Activated CD4-positive, alpha-beta T cell treated with anti-CD3 and anti-CD28 coated beads, Interleukin-2, amount 10 ng/mL, durations not matched to agents 7 days and 5 days (primary cell): ENCODE results near the gene ZNF354B. TPM values are rescaled to one million over a fixed set of nuclear protein-coding genes. Genes with fewer than 3 reads are reported as not detected.
"Not testable (repeated sequence)": the region's sequence is repeated elsewhere in the genome, so short reads cannot be mapped to it uniquely, and the experiment has no call there.

Experiments used
- CTCF ChIA-PET: fragments of 350-600 bp; sonication (Branson Sonifier 250); formaldehyde crosslinking; loops from one replicate; lab custom pipeline; 2021; ENCODE audit warnings: antibody characterized with exemption; lab: Charles Lee
- POLR2A ChIA-PET: fragments of 350-600 bp; sonication (Branson Sonifier 250); formaldehyde crosslinking; loops from one replicate; lab custom pipeline; 2021; ENCODE audit warnings: antibody characterized with exemption; lab: Charles Lee
- DNase-seq: peaks from one replicate; pipeline ENCODE4 v3.0.0-alpha.2; 2020
- H3K27ac Mint-ChIP-seq: one replicate; pipeline ENCODE4 v1.8.0; 2021; ENCODE audit warnings: mild to moderate bottlenecking, moderate library complexity, mixed read lengths
- H3K27me3 Mint-ChIP-seq: one replicate; pipeline ENCODE4 v1.8.0; 2021; ENCODE audit warnings: mixed read lengths
- H3K36me3 Mint-ChIP-seq: one replicate; pipeline ENCODE4 v1.8.0; 2021; ENCODE audit warnings: low read depth, mixed read lengths
- H3K4me1 Mint-ChIP-seq: one replicate; pipeline ENCODE4 v1.8.0; 2021; ENCODE audit warnings: mixed read lengths
- H3K4me3 Mint-ChIP-seq: one replicate; pipeline ENCODE4 v1.8.0; 2021; ENCODE audit warnings: mild to moderate bottlenecking, moderate library complexity, mixed read lengths
- H3K9me3 Mint-ChIP-seq: one replicate; pipeline ENCODE4 v1.8.0; 2021; ENCODE audit warnings: mixed read lengths
- total RNA-seq, 2 experiments: library from RNA; stranded (reverse); gene quantifications; one replicate each; pipeline ENCODE4 v1.2.3, GENCODE V29; 2021

ZNF354B gene
- total RNA-seq = 10 to 100 TPM; 16.9 to 17.9 TPM

DNA sequence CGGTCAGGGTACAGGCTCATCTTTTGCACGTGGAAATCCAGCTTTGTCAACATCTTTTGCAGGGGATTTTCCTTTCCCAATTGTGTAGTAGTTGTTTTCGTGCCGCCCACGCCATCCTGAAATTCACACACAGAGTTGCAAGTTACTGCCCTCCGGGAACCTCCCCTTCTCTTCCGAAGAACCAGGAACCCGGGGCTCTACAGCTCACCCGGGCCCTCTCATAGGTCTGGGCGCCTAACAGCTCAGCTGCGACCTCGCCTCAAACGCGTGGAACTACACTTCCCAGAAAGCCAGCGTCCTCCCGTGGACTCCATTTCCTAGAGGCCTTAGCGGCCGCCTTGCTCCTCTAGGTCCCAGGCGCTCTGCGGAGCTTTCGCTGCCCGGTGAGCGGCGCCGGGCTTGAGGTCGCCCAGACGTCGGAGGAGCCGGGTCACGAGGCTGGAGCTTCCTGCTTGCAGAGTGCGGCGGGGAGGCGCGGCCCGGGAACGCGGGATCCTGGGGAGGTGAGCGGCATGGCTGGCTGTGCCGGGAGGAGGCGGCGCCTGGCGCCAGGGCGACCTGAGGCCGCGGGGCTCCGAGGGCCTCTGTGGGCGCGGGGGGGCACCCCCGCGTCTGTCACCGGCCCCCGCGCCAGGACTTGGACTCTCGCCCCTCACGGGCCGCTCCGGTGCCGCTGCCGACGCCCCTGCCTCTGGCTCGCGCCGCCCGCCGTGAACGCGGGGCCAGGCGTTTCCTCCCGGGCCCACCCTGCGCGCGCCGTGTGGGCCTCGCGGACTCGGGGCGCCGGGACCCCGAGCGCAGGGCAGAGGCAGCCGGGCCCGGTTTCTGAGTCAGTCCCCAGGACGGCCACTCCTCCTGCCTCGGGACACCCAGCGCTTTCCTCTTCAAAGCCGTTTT is at the start of gene ZNF354B:
Gene ZNF354B (plus strand): TSS at position 329 of the 897 bp plus-strand sequence. CDS start 1,095 bp downstream, outside the sequence.
- peak within 1 kb of the TSS; percentile 78 for H3K4me3 Mint-ChIP-seq
- H3K36me3 Mint-ChIP-seq = peaks cover 37% of the 10 kb centered on the region
- ChIA-PET POLR2A (no interaction called here), CTCF (interaction anchor here (2.3 kb wide), 1 partner anchor 130 kb away, joined by 8 read pairs; the partner anchor contains the start of gene ZNF354A)
- peaks cover 27% of the 10 kb centered on the region for H3K4me1 Mint-ChIP-seq
- DNase-seq = peak; percentile 88
- no peaks in the 10 kb centered on the region for H3K27me3 Mint-ChIP-seq
- H3K9me3 Mint-ChIP-seq = peaks cover 9% of the 10 kb centered on the region
- peak within 1 kb of the TSS; percentile 86 for H3K27ac Mint-ChIP-seq

DNA sequence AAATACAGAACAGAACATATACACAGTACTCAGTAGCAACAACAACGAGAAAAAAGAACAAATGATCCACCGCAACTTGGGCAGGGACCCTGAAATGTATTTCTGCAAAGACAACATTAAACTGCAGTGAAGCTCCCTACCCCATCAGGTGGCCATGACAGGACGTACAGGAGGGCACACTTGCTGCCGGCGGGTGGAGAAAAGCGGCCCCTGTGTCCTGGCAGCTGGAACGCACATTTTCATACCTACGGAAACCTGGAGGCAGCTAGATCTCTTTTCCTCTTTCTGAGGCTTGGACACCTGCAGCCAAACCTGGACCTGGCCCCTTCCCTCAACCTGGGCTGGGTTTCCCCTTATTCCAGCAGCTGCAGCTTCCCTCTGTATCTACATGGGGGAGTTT is 42.2 kb upstream of the ZNF354B start:
- H3K27me3 Mint-ChIP-seq = no peaks in the 10 kb centered on the region
- no peaks in the 10 kb centered on the region for H3K4me1 Mint-ChIP-seq
- H3K9me3 Mint-ChIP-seq = no peaks in the 10 kb centered on the region
- ChIA-PET CTCF (no interaction called here), POLR2A (no interaction called here)
- no peak overlapping the region for H3K4me3 Mint-ChIP-seq
- no peak overlapping the region for H3K27ac Mint-ChIP-seq
- no peak for DNase-seq
- H3K36me3 Mint-ChIP-seq = no peaks in the 10 kb centered on the region

DNA sequence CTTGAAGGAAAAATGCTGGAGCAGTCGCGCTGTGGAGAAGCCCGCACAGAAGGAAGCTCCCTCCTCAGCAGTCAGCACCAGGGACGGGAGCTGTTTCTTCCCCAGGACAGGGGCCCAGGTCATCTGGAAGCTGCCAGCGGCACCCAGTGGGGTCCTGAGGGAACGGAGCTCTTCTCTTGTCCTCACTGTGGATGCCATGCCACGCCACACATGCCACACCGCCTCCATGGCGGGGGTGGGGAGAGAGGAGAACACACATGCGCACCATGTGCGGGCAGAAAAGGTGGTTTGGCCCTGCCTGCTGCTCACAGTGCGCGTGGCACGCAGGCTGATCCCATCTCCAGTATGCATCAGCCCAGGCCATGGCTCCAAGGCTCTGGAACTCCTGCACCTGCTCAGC is 41.7 kb upstream of the ZNF354B start:
- POLR2A ChIA-PET = no interaction called here
- no peak for DNase-seq
- Mint-ChIP-seq H3K36me3 (no peaks in the 10 kb centered on the region), H3K4me1 (no peaks in the 10 kb centered on the region), H3K27ac (no peak overlapping the region), H3K9me3 (no peaks in the 10 kb centered on the region), H3K4me3 (no peak overlapping the region), H3K27me3 (no peaks in the 10 kb centered on the region)
- CTCF ChIA-PET = no interaction called here

DNA sequence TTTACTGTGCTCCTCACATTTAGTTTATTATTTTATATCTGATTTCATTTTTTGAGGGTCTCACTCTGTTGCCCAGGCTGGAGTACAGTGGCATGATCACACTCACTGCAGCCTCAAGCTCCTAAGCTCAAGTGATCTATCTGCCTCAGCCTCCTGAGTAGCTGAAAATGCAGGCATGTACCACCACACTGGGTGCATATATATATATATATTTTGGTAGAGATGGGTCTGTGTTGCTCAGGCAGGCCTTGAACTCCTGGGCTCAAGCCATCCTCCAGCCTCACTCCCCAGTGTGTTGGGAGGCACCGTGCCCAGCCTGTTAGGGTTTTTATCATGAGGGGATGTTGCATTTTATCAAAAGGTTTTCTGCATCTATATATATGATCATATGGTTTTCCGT is 39.8 kb upstream of the ZNF354B start:
- no peaks in the 10 kb centered on the region for H3K36me3 Mint-ChIP-seq
- ChIA-PET CTCF (no interaction called here), POLR2A (no interaction called here)
- H3K9me3 Mint-ChIP-seq = peaks cover 3% of the 10 kb centered on the region
- no peaks in the 10 kb centered on the region for H3K4me1 Mint-ChIP-seq
- H3K27me3 Mint-ChIP-seq = no peaks in the 10 kb centered on the region
- no peak overlapping the region for H3K27ac Mint-ChIP-seq
- H3K4me3 Mint-ChIP-seq = no peak overlapping the region
- DNase-seq = no peak

DNA sequence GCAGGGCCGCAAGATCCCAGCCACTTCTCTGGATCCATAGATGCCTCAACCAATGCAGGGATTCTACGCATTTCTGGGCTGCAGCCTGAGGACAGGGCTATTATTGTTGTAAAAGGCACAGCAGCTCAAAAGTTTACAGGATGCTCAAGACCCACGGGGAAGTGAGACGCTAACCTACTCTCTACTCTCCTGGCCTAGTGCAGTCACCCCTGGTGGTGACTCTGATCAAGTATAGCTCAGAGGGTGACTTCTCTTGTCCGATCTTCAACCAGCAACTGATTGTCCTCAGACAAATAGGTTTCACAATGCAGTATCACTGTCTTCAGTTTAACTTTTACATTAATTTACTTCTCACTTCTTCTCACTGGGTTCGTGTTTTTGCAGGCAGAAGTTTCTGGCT is 34.3 kb upstream of the ZNF354B start:
- H3K9me3 Mint-ChIP-seq = peaks cover 3% of the 10 kb centered on the region
- no peak overlapping the region for H3K4me3 Mint-ChIP-seq
- no peaks in the 10 kb centered on the region for H3K4me1 Mint-ChIP-seq
- no peak for DNase-seq
- no peaks in the 10 kb centered on the region for H3K27me3 Mint-ChIP-seq
- POLR2A ChIA-PET = no interaction called here
- CTCF ChIA-PET = no interaction called here
- H3K27ac Mint-ChIP-seq = no peak overlapping the region
- H3K36me3 Mint-ChIP-seq = no peaks in the 10 kb centered on the region

DNA sequence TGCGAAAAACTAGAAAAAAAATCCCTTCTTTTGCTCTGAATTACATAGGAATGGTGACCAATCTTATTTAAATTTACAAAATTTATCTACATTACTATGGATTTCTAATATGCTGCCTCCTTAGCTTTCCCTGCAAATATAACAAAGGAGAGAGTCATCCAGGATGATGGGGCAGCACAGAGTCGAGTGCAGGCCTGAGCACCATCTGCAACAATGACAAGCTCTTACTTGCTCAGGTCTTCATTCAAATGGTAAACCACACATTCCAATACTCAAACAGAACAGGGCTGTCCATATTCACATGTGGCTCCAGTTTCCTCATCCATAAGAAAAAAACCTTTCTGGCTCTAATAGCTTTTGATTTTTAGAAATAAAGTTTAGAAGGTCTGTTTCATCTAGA is 33.5 kb upstream of the ZNF354B start:
- no peaks in the 10 kb centered on the region for H3K27me3 Mint-ChIP-seq
- no peaks in the 10 kb centered on the region for H3K36me3 Mint-ChIP-seq
- H3K4me1 Mint-ChIP-seq = no peaks in the 10 kb centered on the region
- no peak for DNase-seq
- CTCF ChIA-PET = no interaction called here
- POLR2A ChIA-PET = no interaction called here
- H3K27ac Mint-ChIP-seq = no peak overlapping the region
- no peak overlapping the region for H3K4me3 Mint-ChIP-seq
- peaks cover 3% of the 10 kb centered on the region for H3K9me3 Mint-ChIP-seq

DNA sequence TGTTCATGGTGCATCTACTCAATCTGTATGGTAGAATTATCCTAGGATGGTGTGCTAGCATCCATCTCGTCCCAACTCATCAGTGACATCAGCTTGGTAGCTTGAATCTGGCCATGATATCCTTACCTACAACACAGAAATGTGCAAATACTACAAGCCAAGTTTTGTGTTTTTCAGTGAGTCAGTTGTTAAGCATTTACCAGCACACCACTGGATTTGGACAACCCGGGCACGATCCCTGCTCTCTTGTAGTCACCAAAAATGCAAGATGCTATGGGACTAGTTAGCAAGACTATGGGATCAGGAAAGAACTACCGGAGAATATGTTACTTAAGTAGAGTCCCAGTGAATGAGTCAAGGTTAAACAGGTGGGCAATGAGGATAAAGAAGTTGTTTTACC is 32.1 kb upstream of the ZNF354B start:
- POLR2A ChIA-PET = no interaction called here
- peaks cover 3% of the 10 kb centered on the region for H3K9me3 Mint-ChIP-seq
- CTCF ChIA-PET = no interaction called here
- H3K4me3 Mint-ChIP-seq = no peak overlapping the region
- no peak overlapping the region for H3K27ac Mint-ChIP-seq
- DNase-seq = no peak
- H3K27me3 Mint-ChIP-seq = no peaks in the 10 kb centered on the region
- H3K4me1 Mint-ChIP-seq = no peaks in the 10 kb centered on the region
- no peaks in the 10 kb centered on the region for H3K36me3 Mint-ChIP-seq

DNA sequence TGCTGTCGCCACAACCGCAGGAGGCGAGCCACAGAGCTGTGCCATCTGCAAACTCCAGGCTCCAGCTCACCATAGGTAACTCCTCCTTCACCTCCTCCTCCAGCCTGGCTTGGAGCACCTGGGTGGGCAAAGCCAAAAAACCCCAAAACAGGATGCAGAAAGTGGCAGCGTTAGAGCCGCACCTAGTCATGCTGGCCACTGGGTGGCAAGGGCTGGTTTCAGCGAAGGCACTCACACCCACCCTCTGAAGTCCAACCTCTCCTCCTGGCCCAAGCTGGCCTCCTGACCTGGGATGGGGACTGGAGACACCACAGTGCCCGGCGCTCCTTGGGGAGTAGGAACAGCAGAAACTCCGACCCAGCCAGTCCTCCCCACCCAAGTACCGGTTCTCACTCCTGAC is 28.7 kb upstream of the ZNF354B start:
- H3K4me3 Mint-ChIP-seq = no peak overlapping the region
- POLR2A ChIA-PET = no interaction called here
- CTCF ChIA-PET = interaction anchor here (0.6 kb wide), 1 partner anchor 1199 kb away, joined by 3 read pairs; no protein-coding TSS in a partner anchor
- H3K9me3 Mint-ChIP-seq = no peaks in the 10 kb centered on the region
- no peaks in the 10 kb centered on the region for H3K36me3 Mint-ChIP-seq
- no peaks in the 10 kb centered on the region for H3K27me3 Mint-ChIP-seq
- H3K4me1 Mint-ChIP-seq = no peaks in the 10 kb centered on the region
- H3K27ac Mint-ChIP-seq = no peak overlapping the region
- no peak for DNase-seq

DNA sequence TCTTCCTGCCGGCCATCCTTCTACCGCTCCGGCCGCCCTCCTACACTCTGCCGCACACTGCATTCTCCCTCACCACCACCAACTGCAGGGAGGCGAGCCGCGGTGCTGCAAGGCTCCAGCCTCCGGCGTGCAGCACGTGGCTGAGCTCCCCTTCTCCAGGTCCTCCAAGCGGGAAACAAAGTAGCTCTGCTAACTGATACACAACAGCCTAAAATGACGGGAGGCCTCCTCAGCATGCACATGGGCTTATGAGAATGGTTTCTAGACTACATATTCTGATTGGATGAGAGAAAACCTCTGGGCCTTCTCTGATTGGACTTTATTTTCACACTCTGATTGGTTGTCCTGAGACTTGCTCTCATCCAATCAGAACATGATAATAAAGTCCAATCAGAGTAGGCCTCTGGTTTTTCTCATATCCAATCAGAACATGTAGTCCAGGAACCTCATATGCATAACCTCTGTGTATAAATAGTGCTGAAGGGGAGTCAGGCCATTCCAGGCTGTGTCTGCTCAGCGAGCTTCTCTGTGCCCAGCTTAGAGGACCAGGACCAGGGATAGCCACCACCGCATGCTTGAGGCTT is 27.0 kb upstream of the ZNF354B start:
- H3K27ac Mint-ChIP-seq = no peak overlapping the region
- CTCF ChIA-PET = no interaction called here
- POLR2A ChIA-PET = interaction anchor here (0.6 kb wide), 1 partner anchor 37 kb away, joined by 4 read pairs; no protein-coding TSS in a partner anchor

DNA sequence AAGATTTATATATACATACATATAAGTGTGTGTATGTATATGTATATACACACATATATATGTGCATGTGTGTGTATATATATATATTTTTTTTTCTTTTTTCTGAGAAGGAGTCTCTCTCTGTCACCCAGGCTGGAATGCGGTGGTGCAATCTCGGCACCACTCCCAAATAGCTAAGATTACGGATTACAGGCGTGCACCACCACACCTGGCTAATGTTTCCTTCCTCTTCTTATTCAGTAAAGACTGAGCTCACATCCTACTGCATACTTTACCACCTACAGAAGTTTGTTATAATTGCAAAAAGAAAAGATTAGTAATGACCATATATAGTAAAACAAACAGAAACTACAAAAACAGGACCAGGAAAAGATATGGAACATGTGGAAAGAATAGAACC is 23.1 kb upstream of the ZNF354B start:
- ChIA-PET CTCF (interaction anchor here (0.9 kb wide), 1 partner anchor 561 kb away, joined by 3 read pairs; no protein-coding TSS in a partner anchor), POLR2A (no interaction called here)
- DNase-seq = no peak
- Mint-ChIP-seq H3K36me3 (no peaks in the 10 kb centered on the region), H3K4me1 (no peaks in the 10 kb centered on the region), H3K9me3 (no peaks in the 10 kb centered on the region), H3K4me3 (no peak overlapping the region), H3K27ac (no peak overlapping the region), H3K27me3 (no peaks in the 10 kb centered on the region)

More for the DNA sequence above, 27.0 kb upstream of the ZNF354B start:
- Mint-ChIP-seq H3K36me3 (no peaks in the 10 kb centered on the region), H3K9me3 (no peaks in the 10 kb centered on the region), H3K4me1 (no peaks in the 10 kb centered on the region), H3K4me3 (no peak overlapping the region), H3K27me3 (no peaks in the 10 kb centered on the region)
- no peak for DNase-seq

DNA sequence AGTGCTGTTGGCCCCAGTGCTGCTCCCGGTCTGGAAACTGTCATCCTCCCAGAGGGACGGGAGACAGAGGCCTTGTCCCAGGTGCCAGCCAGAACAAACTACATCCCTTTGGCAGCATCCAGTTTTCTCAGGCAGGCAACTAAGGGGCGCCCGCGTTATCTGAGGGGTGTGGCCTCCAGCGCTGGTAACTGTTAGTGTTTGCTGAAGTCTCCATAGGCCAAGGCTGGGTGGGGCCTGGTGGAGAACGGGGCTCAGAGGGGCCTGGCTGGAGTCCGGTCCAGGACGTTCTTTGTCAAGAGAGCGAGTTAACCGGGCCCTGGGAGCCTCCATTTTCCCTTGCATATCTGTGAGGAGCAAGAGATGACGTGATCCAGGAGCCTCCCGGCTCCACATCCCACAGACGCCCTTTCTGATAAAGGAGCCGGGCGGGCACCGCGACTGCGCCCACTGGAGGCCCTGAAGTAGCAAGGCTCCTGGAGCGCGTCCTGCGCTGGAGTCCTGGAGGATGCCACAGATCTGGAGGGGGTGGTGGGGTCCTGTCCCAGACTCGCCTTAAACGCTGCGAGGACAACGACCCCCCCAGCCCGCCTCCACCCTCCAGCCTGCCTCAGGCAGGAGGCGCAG is 20.9 kb upstream of the ZNF354B start:
- H3K36me3 Mint-ChIP-seq, CTCF ChIA-PET, H3K27ac Mint-ChIP-seq, H3K27me3 Mint-ChIP-seq, H3K9me3 Mint-ChIP-seq, H3K4me1 Mint-ChIP-seq, DNase-seq, H3K4me3 Mint-ChIP-seq: not testable (repeated sequence)
- POLR2A ChIA-PET = interaction anchor here (0.6 kb wide), 1 partner anchor 683 kb away, joined by 4 read pairs; no protein-coding TSS in a partner anchor

DNA sequence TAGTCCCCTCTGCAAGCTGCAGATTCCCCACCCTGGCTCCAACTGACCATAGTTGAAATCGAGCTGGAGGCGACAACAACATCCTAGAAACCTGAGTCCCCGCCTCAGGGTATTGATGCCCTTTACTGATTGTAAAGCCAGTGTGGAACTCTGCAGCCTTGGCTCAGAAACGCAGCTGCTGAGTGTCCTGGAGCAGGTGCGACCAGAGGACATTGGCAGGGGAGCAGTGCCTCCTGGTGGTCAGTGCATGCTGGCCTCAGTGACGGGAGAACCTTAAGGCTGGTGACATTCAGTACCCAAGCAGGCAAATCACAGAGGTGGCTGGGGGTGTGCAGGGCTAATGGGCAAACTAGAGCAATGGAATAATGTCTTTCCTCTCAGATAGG is 20.4 kb upstream of the ZNF354B start:
- Mint-ChIP-seq H3K4me3 (no peak overlapping the region), H3K36me3 (no peaks in the 10 kb centered on the region), H3K9me3 (no peaks in the 10 kb centered on the region), H3K27me3 (no peaks in the 10 kb centered on the region), H3K27ac (no peak overlapping the region), H3K4me1 (no peaks in the 10 kb centered on the region)
- ChIA-PET CTCF (no interaction called here), POLR2A (interaction anchor here (0.6 kb wide), 1 partner anchor 684 kb away, joined by 4 read pairs; no protein-coding TSS in a partner anchor)
- DNase-seq = peak; percentile 53

DNA sequence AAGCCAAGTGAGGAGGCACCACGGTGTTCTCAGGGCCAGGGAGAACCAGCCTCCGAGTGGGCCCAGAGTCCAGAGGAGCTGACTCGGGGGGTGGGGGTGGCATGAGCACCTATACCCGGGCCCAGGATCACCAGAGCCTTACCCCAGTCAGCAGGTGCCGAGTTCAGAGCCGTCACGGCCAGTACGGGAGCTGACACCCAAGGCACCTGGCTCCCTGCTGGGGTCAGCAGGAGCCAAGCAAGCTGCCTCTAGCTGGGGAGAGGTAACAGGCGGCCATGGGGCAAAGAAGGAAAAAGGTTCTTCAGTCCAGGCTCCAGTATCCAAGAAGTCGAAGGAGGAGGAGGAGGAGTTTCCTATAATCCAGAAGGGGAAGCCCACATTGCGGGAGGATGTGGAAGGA is 19.4 kb upstream of the ZNF354B start:
- CTCF ChIA-PET, H3K4me3 Mint-ChIP-seq, H3K4me1 Mint-ChIP-seq, DNase-seq, H3K36me3 Mint-ChIP-seq, H3K27ac Mint-ChIP-seq, POLR2A ChIA-PET, H3K27me3 Mint-ChIP-seq, H3K9me3 Mint-ChIP-seq: not testable (repeated sequence)
